ENCODE measurements around the gene FBN3. TPM values are rescaled to one million over a fixed set of nuclear protein-coding genes. Genes with fewer than 3 reads are reported as not detected.
"Not testable (repeated sequence)": the region's sequence is repeated elsewhere in the genome, so short reads cannot be mapped to it uniquely, and the experiment has no call there.

The FBN3 gene
- total RNA-seq, 4 donors from 2014 or later = not detected

GRCh38 chr19:8158411-8159074 lies 9.2 kb upstream of the FBN3 start:
- ATAC-seq (ENCODE audit: low FRiP score) = no peak
- DNase-seq (ENCODE audit: low spot score) = no peak
- TF ChIP-seq CTCF (IDR thresholded peaks at IDR 0.05) = no peak

GRCh38 chr19:8155318-8155717 lies 5.9 kb upstream of the FBN3 start:
- DNase-seq (ENCODE audit: low spot score) (no peak), ATAC-seq (ENCODE audit: low FRiP score) (no peak)
- no peak for TF ChIP-seq CTCF (IDR thresholded peaks at IDR 0.05)

DNA sequence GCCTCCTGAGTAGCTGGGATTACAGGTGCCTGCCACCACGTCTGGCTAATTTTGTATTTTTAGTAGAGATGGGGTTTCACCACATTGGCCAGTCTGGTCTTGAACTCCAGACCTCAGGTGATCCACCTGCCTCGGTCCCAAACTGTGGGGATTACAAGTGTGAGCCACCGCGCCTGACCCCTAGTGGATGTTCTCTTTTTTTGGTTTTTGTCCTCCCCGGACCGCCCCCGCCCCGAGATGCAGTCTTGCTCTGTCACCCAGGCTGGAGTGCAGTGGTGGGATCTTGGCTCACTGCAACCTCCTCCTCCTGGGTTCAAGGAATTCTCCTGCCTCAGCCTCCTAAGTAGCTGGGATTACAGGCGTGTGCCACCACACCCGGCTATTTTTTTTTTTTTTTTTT lies 4.6 kb upstream of the FBN3 start:
- DNase-seq (ENCODE audit: low spot score); ATAC-seq (ENCODE audit: low FRiP score): not testable (repeated sequence)

DNA sequence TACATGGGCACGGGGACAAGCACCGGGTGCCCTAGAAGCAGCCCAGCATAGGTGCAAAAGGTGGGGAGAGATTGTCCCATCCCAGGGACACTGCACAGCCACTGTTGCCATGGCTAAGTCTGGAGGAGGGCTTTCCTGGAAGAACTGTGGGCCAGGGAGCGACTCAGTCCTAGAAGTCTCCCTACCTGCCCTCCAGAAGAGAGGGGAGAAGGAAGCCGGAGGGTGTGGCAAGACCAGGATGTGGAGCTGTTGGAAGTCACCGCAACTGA lies 2.3 kb upstream of the FBN3 start:
- no peak for TF ChIP-seq CTCF (IDR thresholded peaks at IDR 0.05)
- ATAC-seq (ENCODE audit: low FRiP score) (no peak), DNase-seq (ENCODE audit: low spot score) (no peak)

- no peak for TF ChIP-seq CTCF (IDR thresholded peaks at IDR 0.05)
- ATAC-seq (ENCODE audit: low FRiP score) (no peak), DNase-seq (ENCODE audit: low spot score) (no peak)
These were observed 1.8 kb upstream of the FBN3 start for GRCh38 chr19:8150998-8151766.

DNA sequence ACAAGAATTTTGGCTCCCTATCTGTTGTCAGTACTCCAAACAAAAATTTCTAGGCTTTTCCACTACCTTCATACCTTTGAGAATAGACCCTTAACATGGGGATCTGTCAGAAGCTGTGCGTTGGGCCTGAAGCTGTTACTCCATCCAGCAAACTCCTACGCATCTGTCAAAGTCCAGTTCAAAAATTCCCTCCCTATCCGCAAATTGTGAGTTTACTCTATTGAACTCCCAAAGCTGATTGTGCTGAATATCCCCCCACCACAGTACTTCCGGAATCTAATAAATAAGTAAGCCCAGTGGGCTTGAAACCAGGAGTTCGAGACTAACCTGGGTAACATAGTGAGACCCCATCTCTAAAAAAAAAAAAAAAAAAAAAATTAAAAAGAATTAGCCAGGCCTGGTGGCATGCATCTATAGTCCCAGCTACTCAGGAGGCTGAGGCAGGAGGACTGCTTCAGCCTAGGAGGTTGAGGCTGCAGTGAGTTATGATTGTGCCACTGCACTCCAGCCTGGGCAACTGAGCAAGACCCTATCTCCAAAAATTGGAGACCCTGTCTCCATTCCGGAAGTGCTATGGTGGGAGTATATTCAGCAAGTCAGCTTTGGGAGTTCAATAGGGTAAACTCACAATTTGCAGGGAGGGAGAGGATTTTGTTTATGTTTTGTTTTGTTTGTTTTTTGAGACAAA lies 930 bp upstream of the FBN3 start:
- ATAC-seq (ENCODE audit: low FRiP score) (no peak), DNase-seq (ENCODE audit: low spot score) (no peak)
- TF ChIP-seq CTCF (IDR thresholded peaks at IDR 0.05) = no peak

GRCh38 chr19:8148410-8149260 lies 757 bp downstream of the FBN3 start:
- TF ChIP-seq CTCF (IDR thresholded peaks at IDR 0.05) = no peak
- no peak for DNase-seq (ENCODE audit: low spot score)
- no peak for ATAC-seq (ENCODE audit: low FRiP score)

Measured in omental fat pad (tissue), 4 donors.